Mesothelial cell of epicardium (in vitro differentiated cells): ENCODE measurements around the gene CRACDL. TPM values are rescaled to one million over a fixed set of nuclear protein-coding genes. Genes with fewer than 3 reads are reported as not detected.

ENCODE experiments used
- DNase-seq, 2 experiments: peaks; one replicate each; pipeline ENCODE4 v3.0.0; 2021; ENCODE audit warnings: low spot score in 2 of 2; ENCODE audit not compliant: unreplicated experiment in 2 of 2
- H3K27ac Mint-ChIP-seq: 2 replicates; pipeline ENCODE4 v1.8.0; 2021; ENCODE audit warnings: mixed read lengths
- H3K27me3 Mint-ChIP-seq: 2 replicates; pipeline ENCODE4 v1.8.0; 2021; ENCODE audit warnings: low read depth, mixed read lengths
- H3K36me3 Mint-ChIP-seq: 2 replicates; pipeline ENCODE4 v1.8.0; 2021; ENCODE audit warnings: mixed read lengths
- H3K4me1 Mint-ChIP-seq: 2 replicates; pipeline ENCODE4 v1.8.0; 2021; ENCODE audit warnings: mixed read lengths
- H3K4me3 Mint-ChIP-seq: 2 replicates; pipeline ENCODE4 v1.8.0; 2021; ENCODE audit warnings: mild to moderate bottlenecking, moderate library complexity, mixed read lengths
- H3K9me3 Mint-ChIP-seq: 2 replicates; pipeline ENCODE4 v1.8.0; 2021; ENCODE audit warnings: mixed read lengths
- total RNA-seq: library from RNA; stranded (reverse); gene quantifications from 3 replicates; pipeline ENCODE4 v1.2.1, GENCODE V29; 2021
- TF ChIP-seq, protein P1 (sequence below): fragments of 200-600 bp; sonication (generic); IDR thresholded peaks from one replicate; pipeline ENCODE4 v1.5.0; 2021; ENCODE audit warnings: antibody characterized with exemption; ENCODE audit not compliant: unreplicated experiment

The CRACDL gene
- total RNA-seq, 1 donor from 2014 or later: 1.7 TPM

DNA sequence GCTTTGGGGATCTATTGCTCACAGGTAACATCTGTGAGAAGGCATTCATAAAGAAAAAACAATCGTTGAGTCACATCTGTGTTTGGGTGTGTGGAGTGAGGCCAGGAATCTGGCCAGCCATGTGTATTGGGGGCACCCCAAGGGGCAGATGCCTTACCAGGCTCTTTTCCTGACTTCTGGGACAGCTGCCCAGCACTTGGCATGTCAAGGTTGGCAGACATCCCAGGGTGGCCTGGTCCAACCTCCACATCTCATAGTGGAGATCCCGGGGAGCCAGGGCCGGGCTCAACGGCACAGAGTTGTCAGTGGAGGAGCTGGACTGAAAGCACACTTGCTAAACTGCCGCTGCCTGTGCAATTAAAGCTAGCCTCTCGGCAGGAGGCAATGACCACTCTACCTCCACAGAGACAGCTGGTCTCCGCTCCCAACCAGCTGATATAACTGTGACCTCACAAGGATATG is 129.8 kb downstream of the CRACDL start:
- peaks cover 25% of the 10 kb centered on the region for H3K4me1 Mint-ChIP-seq
- H3K27me3 Mint-ChIP-seq: no peaks in the 10 kb centered on the region
- no peak overlapping the region for H3K27ac Mint-ChIP-seq
- DNase-seq: no peak
- no peaks in the 10 kb centered on the region for H3K9me3 Mint-ChIP-seq
- TF ChIP-seq, protein P1, sequence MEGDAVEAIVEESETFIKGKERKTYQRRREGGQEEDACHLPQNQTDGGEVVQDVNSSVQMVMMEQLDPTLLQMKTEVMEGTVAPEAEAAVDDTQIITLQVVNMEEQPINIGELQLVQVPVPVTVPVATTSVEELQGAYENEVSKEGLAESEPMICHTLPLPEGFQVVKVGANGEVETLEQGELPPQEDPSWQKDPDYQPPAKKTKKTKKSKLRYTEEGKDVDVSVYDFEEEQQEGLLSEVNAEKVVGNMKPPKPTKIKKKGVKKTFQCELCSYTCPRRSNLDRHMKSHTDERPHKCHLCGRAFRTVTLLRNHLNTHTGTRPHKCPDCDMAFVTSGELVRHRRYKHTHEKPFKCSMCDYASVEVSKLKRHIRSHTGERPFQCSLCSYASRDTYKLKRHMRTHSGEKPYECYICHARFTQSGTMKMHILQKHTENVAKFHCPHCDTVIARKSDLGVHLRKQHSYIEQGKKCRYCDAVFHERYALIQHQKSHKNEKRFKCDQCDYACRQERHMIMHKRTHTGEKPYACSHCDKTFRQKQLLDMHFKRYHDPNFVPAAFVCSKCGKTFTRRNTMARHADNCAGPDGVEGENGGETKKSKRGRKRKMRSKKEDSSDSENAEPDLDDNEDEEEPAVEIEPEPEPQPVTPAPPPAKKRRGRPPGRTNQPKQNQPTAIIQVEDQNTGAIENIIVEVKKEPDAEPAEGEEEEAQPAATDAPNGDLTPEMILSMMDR: no peak
- no peaks in the 10 kb centered on the region for H3K36me3 Mint-ChIP-seq
- no peak overlapping the region for H3K4me3 Mint-ChIP-seq

DNA sequence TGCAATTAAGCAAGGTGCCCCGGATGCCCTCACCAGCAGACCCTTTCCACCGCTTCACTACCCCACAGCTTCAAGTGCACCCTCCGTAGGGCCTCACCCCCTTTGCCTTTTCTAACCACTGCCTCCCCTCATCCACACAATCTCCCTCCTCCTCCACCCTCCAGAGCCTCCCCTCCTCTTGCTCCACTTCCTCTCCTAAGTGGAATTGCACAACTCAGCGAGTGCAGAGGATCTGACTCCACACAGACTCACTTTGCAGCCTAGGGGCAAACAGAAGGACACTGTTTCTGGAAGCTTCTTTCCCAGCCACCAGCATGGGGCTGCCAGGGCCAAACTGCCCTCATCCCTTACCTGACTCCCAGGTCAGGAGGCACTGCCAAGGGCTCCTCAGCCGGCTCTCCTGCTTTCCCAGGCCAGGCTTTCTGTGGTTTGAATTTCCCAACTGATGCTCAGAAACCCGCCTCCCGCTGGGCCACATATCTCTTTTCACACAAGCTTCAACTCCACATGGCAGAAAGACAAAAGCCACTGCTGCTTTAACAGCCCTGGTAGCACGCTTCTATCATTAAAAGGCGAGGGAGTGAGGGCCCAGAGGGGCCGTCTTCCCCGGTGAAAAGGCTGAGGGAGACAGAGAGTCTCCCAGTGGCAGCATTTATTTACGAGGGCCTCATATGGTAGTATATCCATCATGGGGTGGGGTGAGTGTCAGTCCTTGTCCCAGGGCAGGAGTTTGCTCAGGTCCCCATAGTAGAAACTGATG is 130.4 kb downstream of the CRACDL start:
- Mint-ChIP-seq H3K36me3 (no peaks in the 10 kb centered on the region), H3K27me3 (no peaks in the 10 kb centered on the region), H3K9me3 (no peaks in the 10 kb centered on the region), H3K4me3 (no peak overlapping the region), H3K4me1 (peaks cover 21% of the 10 kb centered on the region), H3K27ac (peak overlapping the region; percentile 54)
- DNase-seq: no peak
- TF ChIP-seq, protein P1: no peak

DNA sequence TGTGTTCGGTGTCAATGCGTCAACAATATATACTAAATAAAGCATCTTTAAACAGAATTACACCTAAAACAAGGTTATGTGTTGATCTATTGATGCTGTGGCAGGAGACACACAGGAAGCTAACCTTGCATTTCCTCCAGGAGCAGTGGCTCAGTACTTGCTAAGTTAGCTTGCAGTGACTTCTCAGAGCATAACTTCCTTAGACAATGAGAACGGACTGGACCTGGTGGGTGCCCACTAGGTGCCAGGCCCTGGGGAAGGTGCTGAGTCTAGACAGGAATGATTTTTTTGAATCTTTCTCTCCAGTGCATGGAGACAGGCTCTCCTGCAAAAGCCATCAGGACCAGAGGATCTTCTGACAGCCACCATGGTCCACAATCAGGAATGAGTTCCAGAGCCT is 131.3 kb downstream of the CRACDL start:
- TF ChIP-seq, protein P1: no peak
- peak in 1 of 2 experiments; percentile 6 for DNase-seq

DNA sequence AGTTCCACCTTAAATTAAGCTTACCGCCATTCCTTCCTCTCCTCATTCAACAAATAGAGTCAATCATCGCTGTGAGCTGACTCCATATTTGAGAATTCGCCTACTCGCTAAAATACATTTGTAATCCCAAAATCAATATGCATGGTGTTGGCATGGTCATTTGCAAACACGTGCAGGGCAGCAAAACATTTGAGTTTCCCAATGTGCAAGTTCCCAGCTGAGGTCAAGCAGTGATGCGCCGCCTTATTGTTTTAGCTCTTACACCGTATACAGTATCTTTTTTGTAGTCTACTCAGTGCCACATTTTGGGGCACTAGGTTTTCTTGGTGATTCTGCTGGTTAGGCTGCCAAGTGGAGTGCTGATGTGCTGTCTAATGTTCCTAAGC is 131.8 kb downstream of the CRACDL start:
- no peaks in the 10 kb centered on the region for H3K36me3 Mint-ChIP-seq
- TF ChIP-seq, protein P1: no peak
- peaks cover 12% of the 10 kb centered on the region for H3K4me1 Mint-ChIP-seq
- no peak overlapping the region for H3K27ac Mint-ChIP-seq
- peaks cover 3% of the 10 kb centered on the region for H3K27me3 Mint-ChIP-seq
- H3K9me3 Mint-ChIP-seq: no peaks in the 10 kb centered on the region
- H3K4me3 Mint-ChIP-seq: no peak overlapping the region
- DNase-seq: no peak

More for the DNA sequence above, 131.3 kb downstream of the CRACDL start:
- no peak overlapping the region for H3K27ac Mint-ChIP-seq
- H3K4me3 Mint-ChIP-seq: no peak overlapping the region
- H3K4me1 Mint-ChIP-seq: peaks cover 13% of the 10 kb centered on the region
- peaks cover 2% of the 10 kb centered on the region for H3K27me3 Mint-ChIP-seq
- no peaks in the 10 kb centered on the region for H3K9me3 Mint-ChIP-seq
- H3K36me3 Mint-ChIP-seq: no peaks in the 10 kb centered on the region

DNA sequence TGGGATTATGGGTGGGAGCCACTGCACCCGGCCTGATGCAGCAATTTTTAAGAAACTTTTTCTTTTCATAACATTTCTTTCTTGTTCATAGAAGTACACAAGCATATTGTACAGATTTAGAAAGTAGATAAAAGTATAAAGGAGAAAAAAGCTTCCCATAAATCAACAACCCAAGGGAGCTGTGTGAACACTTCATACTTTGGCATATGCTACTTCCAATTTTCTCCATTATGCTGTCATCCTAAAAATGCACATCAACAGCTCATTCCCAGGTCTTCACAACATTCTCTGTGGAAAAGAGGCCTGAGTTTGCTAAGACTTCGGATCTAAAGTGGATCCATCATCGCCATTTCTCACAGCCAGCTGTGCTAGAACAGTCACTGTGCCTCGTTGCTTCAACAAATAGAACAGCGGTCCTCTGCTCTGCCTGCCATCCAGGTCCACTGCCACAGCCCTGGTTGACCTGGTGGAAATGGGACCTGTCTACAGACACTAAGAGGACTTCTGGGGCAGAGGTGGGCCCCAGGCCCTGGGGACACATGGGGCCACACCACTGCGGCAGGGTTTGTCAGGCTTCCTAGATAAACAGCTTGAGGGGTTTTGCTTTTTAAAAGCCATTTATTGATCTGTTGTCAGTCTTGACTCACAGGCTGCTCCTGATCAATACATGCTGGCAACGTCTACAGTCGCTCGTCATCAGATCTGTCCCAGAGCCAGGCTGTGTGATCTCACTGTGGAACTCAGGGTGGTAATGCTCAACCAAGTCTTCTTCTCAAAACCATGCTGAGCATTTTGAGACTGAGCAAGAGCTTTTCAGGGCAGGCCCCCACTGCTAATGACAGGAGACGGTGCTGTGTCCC is 132.4 kb downstream of the CRACDL start:
- H3K27ac Mint-ChIP-seq: no peak overlapping the region
- no peaks in the 10 kb centered on the region for H3K9me3 Mint-ChIP-seq
- peaks cover 12% of the 10 kb centered on the region for H3K4me1 Mint-ChIP-seq
- H3K36me3 Mint-ChIP-seq: no peaks in the 10 kb centered on the region
- H3K4me3 Mint-ChIP-seq: no peak overlapping the region
- TF ChIP-seq, protein P1: no peak
- DNase-seq: no peak
- peaks cover 3% of the 10 kb centered on the region for H3K27me3 Mint-ChIP-seq
